ENCODE measurements around the gene MICAL3.

Gene MICAL3

GRCh38 chr22:17924735-17925364 is 99.5 kb downstream of the MICAL3 start:
- no peak for ATAC-seq

DNA sequence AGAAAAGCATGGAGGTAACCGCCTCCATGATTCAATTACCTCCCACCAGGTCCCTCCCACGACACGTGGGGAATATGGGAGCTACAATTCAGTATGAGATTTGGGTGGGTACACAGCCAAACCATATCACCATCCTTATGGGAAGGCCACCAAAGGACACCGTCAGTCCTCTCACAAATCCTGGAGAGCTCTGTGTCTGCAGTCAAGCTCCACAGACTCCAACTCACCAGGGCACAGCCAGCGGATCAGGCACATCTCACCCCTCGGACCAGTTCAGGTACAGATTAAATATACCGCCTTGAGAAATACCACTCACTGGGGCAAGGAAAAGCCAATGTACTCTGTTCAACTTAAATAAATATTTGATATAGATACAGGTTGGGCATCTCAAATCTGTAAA is 100.3 kb downstream of the MICAL3 start:
- ATAC-seq, result no peak
- TF ChIP-seq TOX (CRISPR knock-in tag; IDR thresholded peaks at IDR 0.05; ENCODE audit: borderline replicate concordance) (no peak), TSHZ2 (CRISPR knock-in tag; IDR thresholded peaks at IDR 0.05) (no peak), RARB (CRISPR knock-in tag; IDR thresholded peaks at IDR 0.05) (no peak), ZNF565 (CRISPR knock-in tag; conservative IDR thresholded peaks at IDR 0.05; ENCODE audit: low read depth) (no peak), OSR1 (CRISPR knock-in tag; IDR thresholded peaks at IDR 0.05) (no peak), ISL1 (CRISPR knock-in tag; IDR thresholded peaks at IDR 0.05) (no peak), ZNF70 (CRISPR knock-in tag; IDR thresholded peaks at IDR 0.05) (no peak)
- TF ChIP-seq, protein P1, sequence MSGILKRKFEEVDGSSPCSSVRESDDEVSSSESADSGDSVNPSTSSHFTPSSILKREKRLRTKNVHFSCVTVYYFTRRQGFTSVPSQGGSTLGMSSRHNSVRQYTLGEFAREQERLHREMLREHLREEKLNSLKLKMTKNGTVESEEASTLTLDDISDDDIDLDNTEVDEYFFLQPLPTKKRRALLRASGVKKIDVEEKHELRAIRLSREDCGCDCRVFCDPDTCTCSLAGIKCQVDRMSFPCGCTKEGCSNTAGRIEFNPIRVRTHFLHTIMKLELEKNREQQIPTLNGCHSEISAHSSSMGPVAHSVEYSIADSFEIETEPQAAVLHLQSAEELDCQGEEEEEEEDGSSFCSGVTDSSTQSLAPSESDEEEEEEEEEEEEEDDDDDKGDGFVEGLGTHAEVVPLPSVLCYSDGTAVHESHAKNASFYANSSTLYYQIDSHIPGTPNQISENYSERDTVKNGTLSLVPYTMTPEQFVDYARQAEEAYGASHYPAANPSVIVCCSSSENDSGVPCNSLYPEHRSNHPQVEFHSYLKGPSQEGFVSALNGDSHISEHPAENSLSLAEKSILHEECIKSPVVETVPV (CRISPR knock-in tag; IDR thresholded peaks at IDR 0.05), result no peak
- TF ChIP-seq, protein P2, sequence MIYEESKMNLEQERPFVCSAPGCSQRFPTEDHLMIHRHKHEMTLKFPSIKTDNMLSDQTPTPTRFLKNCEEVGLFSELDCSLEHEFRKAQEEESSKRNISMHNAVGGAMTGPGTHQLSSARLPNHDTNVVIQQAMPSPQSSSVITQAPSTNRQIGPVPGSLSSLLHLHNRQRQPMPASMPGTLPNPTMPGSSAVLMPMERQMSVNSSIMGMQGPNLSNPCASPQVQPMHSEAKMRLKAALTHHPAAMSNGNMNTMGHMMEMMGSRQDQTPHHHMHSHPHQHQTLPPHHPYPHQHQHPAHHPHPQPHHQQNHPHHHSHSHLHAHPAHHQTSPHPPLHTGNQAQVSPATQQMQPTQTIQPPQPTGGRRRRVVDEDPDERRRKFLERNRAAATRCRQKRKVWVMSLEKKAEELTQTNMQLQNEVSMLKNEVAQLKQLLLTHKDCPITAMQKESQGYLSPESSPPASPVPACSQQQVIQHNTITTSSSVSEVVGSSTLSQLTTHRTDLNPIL (CRISPR knock-in tag; IDR thresholded peaks at IDR 0.05; ENCODE audit: low read depth), result no peak
- TF ChIP-seq, protein P3, sequence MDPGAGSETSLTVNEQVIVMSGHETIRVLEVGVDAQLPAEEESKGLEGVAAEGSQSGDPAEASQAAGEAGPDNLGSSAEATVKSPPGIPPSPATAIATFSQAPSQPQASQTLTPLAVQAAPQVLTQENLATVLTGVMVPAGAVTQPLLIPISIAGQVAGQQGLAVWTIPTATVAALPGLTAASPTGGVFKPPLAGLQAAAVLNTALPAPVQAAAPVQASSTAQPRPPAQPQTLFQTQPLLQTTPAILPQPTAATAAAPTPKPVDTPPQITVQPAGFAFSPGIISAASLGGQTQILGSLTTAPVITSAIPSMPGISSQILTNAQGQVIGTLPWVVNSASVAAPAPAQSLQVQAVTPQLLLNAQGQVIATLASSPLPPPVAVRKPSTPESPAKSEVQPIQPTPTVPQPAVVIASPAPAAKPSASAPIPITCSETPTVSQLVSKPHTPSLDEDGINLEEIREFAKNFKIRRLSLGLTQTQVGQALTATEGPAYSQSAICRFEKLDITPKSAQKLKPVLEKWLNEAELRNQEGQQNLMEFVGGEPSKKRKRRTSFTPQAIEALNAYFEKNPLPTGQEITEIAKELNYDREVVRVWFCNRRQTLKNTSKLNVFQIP (CRISPR knock-in tag; IDR thresholded peaks at IDR 0.05; ENCODE audit: borderline replicate concordance, low read depth), result no peak

More at GRCh38 chr22:17924735-17925364, 99.5 kb downstream of the MICAL3 start:
- no peak for TF ChIP-seq ZNF565 (CRISPR knock-in tag; conservative IDR thresholded peaks at IDR 0.05; ENCODE audit: low read depth)
- TF ChIP-seq ESRRG (CRISPR knock-in tag; IDR thresholded peaks at IDR 0.05), result no peak
- no peak for TF ChIP-seq PPARA (CRISPR knock-in tag; IDR thresholded peaks at IDR 0.05; ENCODE audit: borderline replicate concordance)
- TF ChIP-seq PATZ1 (CRISPR knock-in tag; IDR thresholded peaks at IDR 0.05; ENCODE audit: borderline replicate concordance), result no peak
- no peak for TF ChIP-seq TOX (CRISPR knock-in tag; IDR thresholded peaks at IDR 0.05; ENCODE audit: borderline replicate concordance)
- TF ChIP-seq ZFP30 (CRISPR knock-in tag; IDR thresholded peaks at IDR 0.05), result no peak
- TF ChIP-seq ZNF70 (CRISPR knock-in tag; IDR thresholded peaks at IDR 0.05), result no peak
- TF ChIP-seq ZFP3 (CRISPR knock-in tag; IDR thresholded peaks at IDR 0.05), result no peak

DNA sequence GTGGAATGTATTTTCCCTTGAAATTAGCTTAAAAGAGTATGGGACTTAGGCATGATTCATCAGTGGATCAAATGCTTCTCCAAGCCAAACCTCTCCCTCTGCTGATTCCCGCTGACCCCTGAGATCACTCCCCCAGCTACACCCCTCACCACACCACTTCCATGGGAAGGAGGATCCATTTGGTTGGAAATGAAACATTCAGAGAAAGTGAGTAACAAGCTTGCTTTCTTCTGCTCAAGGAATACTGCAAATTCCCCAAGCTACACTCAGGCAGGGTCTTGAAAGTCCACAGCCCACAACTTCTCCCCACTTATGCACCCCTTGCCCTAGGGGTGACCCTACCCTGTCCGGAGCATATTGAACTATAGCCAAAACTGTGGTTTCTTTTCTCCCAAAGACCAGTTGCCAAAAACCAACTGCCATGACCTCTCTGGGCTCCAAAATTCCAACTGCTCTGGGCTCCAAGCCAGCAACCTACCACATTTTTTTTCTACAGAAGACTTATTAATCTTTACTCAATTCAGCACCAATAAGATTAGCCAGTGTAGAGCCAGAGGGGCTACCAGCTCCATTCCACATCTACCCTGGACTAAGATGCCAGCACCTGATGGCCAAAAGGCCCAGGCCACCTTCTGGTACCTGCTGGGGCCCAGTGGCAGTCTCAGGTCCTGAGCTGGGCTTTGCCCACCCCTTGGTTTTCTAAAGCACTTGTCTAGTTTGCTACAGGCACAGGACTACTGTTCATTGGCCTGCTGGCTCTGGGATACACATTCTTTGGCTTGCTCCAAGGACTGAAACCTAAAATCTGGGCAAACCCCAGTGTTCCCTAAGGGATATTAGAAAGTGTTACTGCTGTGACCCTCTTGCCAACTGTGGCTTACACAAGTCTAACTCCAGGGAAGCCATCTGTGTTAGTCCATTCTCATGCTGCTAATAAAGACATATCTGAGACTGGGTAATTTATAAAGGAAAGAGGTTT is 101.1 kb downstream of the MICAL3 start:
- ATAC-seq, result peak; percentile 54

More for the DNA sequence above, 101.1 kb downstream of the MICAL3 start:
- TF ChIP-seq ISL1 (CRISPR knock-in tag; IDR thresholded peaks at IDR 0.05) (no peak), ZFP3 (CRISPR knock-in tag; IDR thresholded peaks at IDR 0.05) (peak; percentile 68; the same call in 1 of the 2 replicates)
- TF ChIP-seq, protein P3 (CRISPR knock-in tag; IDR thresholded peaks at IDR 0.05; ENCODE audit: borderline replicate concordance, low read depth), result no peak
